IPS-20b (cell line): ENCODE results near the gene TP53BP2.

Experiments
- H3K27ac ChIP-seq: one replicate; pipeline ENCODE4 v1.5.1; 2013; ENCODE audit warnings: low read length
- H3K27me3 ChIP-seq: 2 replicates; pipeline ENCODE4 v1.6.1; 2013; ENCODE audit warnings: mild to moderate bottlenecking, low read length, inconsistent platforms; ENCODE audit not compliant: insufficient read depth
- H3K36me3 ChIP-seq: 2 replicates; pipeline ENCODE4 v1.6.1; 2013; ENCODE audit warnings: low read depth, mild to moderate bottlenecking, inconsistent platforms, low read length, moderate library complexity; ENCODE audit not compliant: insufficient read depth
- H3K4me1 ChIP-seq: 2 replicates; pipeline ENCODE4 v1.6.1; 2013; ENCODE audit warnings: mild to moderate bottlenecking, control low read depth, inconsistent platforms, low read length, moderate library complexity; ENCODE audit not compliant: insufficient read depth
- H3K4me3 ChIP-seq: 2 replicates; pipeline ENCODE4 v1.5.1; 2013; ENCODE audit warnings: mild to moderate bottlenecking, low read length, inconsistent platforms
- H3K9ac ChIP-seq: 2 replicates; pipeline ENCODE4 v1.6.1; 2013; ENCODE audit warnings: low read depth, mild to moderate bottlenecking, inconsistent platforms, low read length, moderate library complexity
- H3K9me3 ChIP-seq: 2 replicates; pipeline ENCODE4 v1.6.1; 2013; ENCODE audit warnings: mild to moderate bottlenecking, low read depth, low read length, inconsistent platforms; ENCODE audit not compliant: insufficient read depth

The TP53BP2 gene

GRCh38 chr1:223783676-223784075 lies 62.1 kb downstream of the TP53BP2 start:
- no peak overlapping the region for H3K9ac ChIP-seq
- no peak overlapping the region for H3K27ac ChIP-seq
- H3K4me3 ChIP-seq, result no peak overlapping the region
- H3K36me3 ChIP-seq, result peaks cover 82% of the 10 kb centered on the region
- H3K9me3 ChIP-seq, result no peaks in the 10 kb centered on the region
- H3K4me1 ChIP-seq, result no peaks in the 10 kb centered on the region
- H3K27me3 ChIP-seq, result no peaks in the 10 kb centered on the region

GRCh38 chr1:223780949-223781348 lies 64.8 kb downstream of the TP53BP2 start:
- Histone ChIP-seq H3K9me3 (no peaks in the 10 kb centered on the region), H3K36me3 (peaks cover 86% of the 10 kb centered on the region), H3K4me3 (no peak overlapping the region), H3K27ac (no peak overlapping the region), H3K27me3 (no peaks in the 10 kb centered on the region), H3K9ac (no peak overlapping the region), H3K4me1 (no peaks in the 10 kb centered on the region)

GRCh38 chr1:223780318-223780717 lies 65.4 kb downstream of the TP53BP2 start:
- peaks cover 86% of the 10 kb centered on the region for H3K36me3 ChIP-seq
- H3K27me3 ChIP-seq, result no peaks in the 10 kb centered on the region
- H3K9ac ChIP-seq, result no peak overlapping the region
- no peaks in the 10 kb centered on the region for H3K9me3 ChIP-seq
- no peaks in the 10 kb centered on the region for H3K4me1 ChIP-seq
- no peak overlapping the region for H3K27ac ChIP-seq
- H3K4me3 ChIP-seq, result no peak overlapping the region

GRCh38 chr1:223776826-223777454 lies 68.8 kb downstream of the TP53BP2 start:
- Histone ChIP-seq H3K27me3 (no peaks in the 10 kb centered on the region), H3K9ac (no peak overlapping the region), H3K9me3 (no peaks in the 10 kb centered on the region), H3K4me3 (no peak overlapping the region), H3K4me1 (no peaks in the 10 kb centered on the region), H3K27ac (no peak overlapping the region), H3K36me3 (peaks cover 80% of the 10 kb centered on the region)

GRCh38 chr1:223776075-223776814 lies 69.5 kb downstream of the TP53BP2 start:
- H3K9ac ChIP-seq, result no peak overlapping the region
- H3K4me1 ChIP-seq, result no peaks in the 10 kb centered on the region; the same call in 1 of the 2 replicates
- H3K36me3 ChIP-seq, result peaks cover 83% of the 10 kb centered on the region
- H3K9me3 ChIP-seq, result no peaks in the 10 kb centered on the region
- H3K27ac ChIP-seq, result no peak overlapping the region
- no peaks in the 10 kb centered on the region for H3K27me3 ChIP-seq
- no peak overlapping the region for H3K4me3 ChIP-seq

- no peak overlapping the region for H3K4me3 ChIP-seq
- H3K36me3 ChIP-seq, result peaks cover 83% of the 10 kb centered on the region
- no peaks in the 10 kb centered on the region for H3K27me3 ChIP-seq
- no peaks in the 10 kb centered on the region for H3K9me3 ChIP-seq
- H3K4me1 ChIP-seq, result no peaks in the 10 kb centered on the region; the same call in 1 of the 2 replicates
- H3K27ac ChIP-seq, result no peak overlapping the region
- H3K9ac ChIP-seq, result no peak overlapping the region
These were observed 70.1 kb downstream of the TP53BP2 start for GRCh38 chr1:223775711-223776074.

- Histone ChIP-seq H3K4me3 (no peak overlapping the region), H3K9me3 (no peaks in the 10 kb centered on the region), H3K36me3 (peaks cover 81% of the 10 kb centered on the region), H3K27ac (no peak overlapping the region), H3K27me3 (no peaks in the 10 kb centered on the region), H3K4me1 (no peaks in the 10 kb centered on the region; the same call in 1 of the 2 replicates), H3K9ac (no peak overlapping the region)
These were observed 70.7 kb downstream of the TP53BP2 start for GRCh38 chr1:223775054-223775453.

- no peak overlapping the region for H3K27ac ChIP-seq
- peaks cover 79% of the 10 kb centered on the region for H3K36me3 ChIP-seq
- no peaks in the 10 kb centered on the region for H3K9me3 ChIP-seq
- no peak overlapping the region for H3K9ac ChIP-seq
- H3K4me1 ChIP-seq, result no peaks in the 10 kb centered on the region; the same call in 1 of the 2 replicates
- no peaks in the 10 kb centered on the region for H3K27me3 ChIP-seq
- H3K4me3 ChIP-seq, result no peak overlapping the region
These were observed 71.5 kb downstream of the TP53BP2 start for GRCh38 chr1:223774134-223774814.

GRCh38 chr1:223772771-223773160 lies 73.0 kb downstream of the TP53BP2 start:
- no peak overlapping the region for H3K27ac ChIP-seq
- H3K27me3 ChIP-seq, result no peaks in the 10 kb centered on the region
- H3K4me1 ChIP-seq, result no peaks in the 10 kb centered on the region; the same call in 1 of the 2 replicates
- H3K4me3 ChIP-seq, result no peak overlapping the region
- H3K9me3 ChIP-seq, result no peaks in the 10 kb centered on the region
- H3K9ac ChIP-seq, result no peak overlapping the region
- peaks cover 65% of the 10 kb centered on the region for H3K36me3 ChIP-seq

- Histone ChIP-seq H3K27ac (no peak overlapping the region), H3K9ac (no peak overlapping the region), H3K9me3 (no peaks in the 10 kb centered on the region), H3K4me3 (no peak overlapping the region), H3K27me3 (no peaks in the 10 kb centered on the region), H3K36me3 (peaks cover 58% of the 10 kb centered on the region), H3K4me1 (no peaks in the 10 kb centered on the region; the same call in 1 of the 2 replicates)
These were observed 73.7 kb downstream of the TP53BP2 start for GRCh38 chr1:223771814-223772770.

- no peak overlapping the region for H3K4me3 ChIP-seq
- peaks cover 56% of the 10 kb centered on the region for H3K36me3 ChIP-seq
- H3K9me3 ChIP-seq, result no peaks in the 10 kb centered on the region
- H3K27ac ChIP-seq, result no peak overlapping the region
- no peaks in the 10 kb centered on the region; the same call in 1 of the 2 replicates for H3K4me1 ChIP-seq
- no peak overlapping the region for H3K9ac ChIP-seq
- H3K27me3 ChIP-seq, result no peaks in the 10 kb centered on the region
These were observed 74.3 kb downstream of the TP53BP2 start for GRCh38 chr1:223771469-223771813.
